Peyer's patch (tissue), 4 donors: ENCODE measurements around the gene LSM12. TPM values are rescaled to one million over a fixed set of nuclear protein-coding genes. Genes with fewer than 3 reads are reported as not detected.
A peak's percentile ranks its signal among the peaks of the same experiment; 100 is the strongest.

ENCODE experiments used
- DNase-seq, 3 donors: peaks; one replicate each; pipeline ENCODE4 v3.0.0-alpha.2; 2017 to 2019
- H3K27ac ChIP-seq, 4 donors: fragments of 200-600 bp; sonication (generic); one replicate each; pipeline ENCODE4 v1.5.1; 2016 to 2019
- H3K27me3 ChIP-seq, 2 donors: fragments of 200-600 bp; sonication (generic); one replicate each; pipeline ENCODE4 v1.5.1; 2019
- H3K36me3 ChIP-seq, 3 donors: fragments of 200-600 bp; sonication (generic); one replicate each; pipeline ENCODE4 v1.5.1; 2016 to 2019
- H3K4me1 ChIP-seq, 4 donors: fragments of 200-600 bp; sonication (generic); one replicate each; pipeline ENCODE4 v1.5.1; 2016 to 2019
- H3K4me3 ChIP-seq, 4 donors: fragments of 200-600 bp; sonication (generic); 1 replicate in 3 of 4; 2 replicates in 1 of 4; pipeline ENCODE4 v1.5.1; 2016 to 2019; ENCODE audit warnings: mild to moderate bottlenecking in 1 of 4
- H3K9me3 ChIP-seq, 4 donors: fragments of 200-600 bp; sonication (generic); one replicate each; pipeline ENCODE4 v1.5.1; 2016 to 2019; ENCODE audit warnings: mild to moderate bottlenecking in 1 of 4
- CTCF ChIP-seq, 6 experiments: fragments of 450-650 bp in 4 of 6; fragments of 200-600 bp in 2 of 6; sonication (generic) in 1 of 6; IDR thresholded peaks; one replicate each; pipeline ENCODE4 v1.5.1; 2017 to 2019; ENCODE audit warnings: antibody characterized with exemption in 6 of 6, mild to moderate bottlenecking in 3 of 6, moderate library complexity in 1 of 6
- POLR2A ChIP-seq, 2 donors: fragments of 450-650 bp; IDR thresholded peaks; one replicate each; pipeline ENCODE4 v1.5.1; 2017; ENCODE audit warnings: antibody characterized with exemption in 2 of 2, mild to moderate bottlenecking in 2 of 2, moderate library complexity in 2 of 2
- small RNA-seq, 2 donors: library from RNA; depleted of rRNA; stranded (forward); fragments of <200 nt; gene quantifications; one replicate each; pipeline ENCODE3, GENCODE V24; 2016
- total RNA-seq, 4 donors: library from RNA; depleted of rRNA; stranded (reverse); fragments of >200 nt; gene quantifications; one replicate each; pipeline ENCODE4 v1.1.0, GENCODE V29; 2016

Gene LSM12
- total RNA-seq, 4 donors from 2014 or later, result 10.7 to 28.4 (median 26.1) TPM

- DNase-seq, result no peak
- TF ChIP-seq POLR2A (IDR thresholded peaks at IDR 0.05), result no peak
- TF ChIP-seq CTCF (IDR thresholded peaks at IDR 0.05), result no peak
- H3K4me3 ChIP-seq, result peak overlapping the region in 2 of 4 donors; percentile 51 to 56
- no peak overlapping the region for H3K27ac ChIP-seq
- peaks cover 0 to 13% (median 7%) of the 10 kb centered on the region in 4 donors for H3K4me1 ChIP-seq
- H3K27me3 ChIP-seq, result no peaks in the 10 kb centered on the region
- no peaks in the 10 kb centered on the region for H3K36me3 ChIP-seq
- H3K9me3 ChIP-seq, result no peaks in the 10 kb centered on the region
These were observed 82.0 kb downstream of the LSM12 start for GRCh38 chr17:43984521-43984920.

Small RNAs within 50 kb of the gene (small RNA-seq; reads per million reads assigned to genes)
- gene RF00012, result 0 reads per million in 2 donors

Other genes starting within 250 kb of the LSM12 start
- gene MPP3, start 233.5 kb downstream of the LSM12 start, total RNA-seq, result 10 to 100 TPM in 2 of 4 donors, 1 to 10 TPM in 2; 1.6 to 16.1 (median 10.5) TPM
- gene CD300LG, start 219.5 kb downstream of the LSM12 start, total RNA-seq, result under 1 TPM in 1 of 4 donors, not detected in 3; 0.54 TPM
- 1 to 10 TPM in 2 of 4 donors, under 1 TPM in 1, not detected in 1; 0.53 to 1.3 (median 1.2) TPM for gene MPP2, start 159.1 kb downstream of the LSM12 start, total RNA-seq
- not detected for gene PPY, start 124.2 kb downstream of the LSM12 start, total RNA-seq
- gene PYY, start 112.7 kb downstream of the LSM12 start, total RNA-seq, result 10 to 100 TPM in 2 of 4 donors, 1 to 10 TPM in 1, not detected in 1; 7.5 to 58.0 (median 27.5) TPM
- 10 to 100 TPM in 3 of 4 donors, 1 to 10 TPM in 1; 8.3 to 74.1 (median 57.3) TPM for gene NAGS, start 62.0 kb downstream of the LSM12 start, total RNA-seq
- gene TMEM101, start 51.7 kb downstream of the LSM12 start, total RNA-seq, result 10 to 100 TPM in 3 of 4 donors, 1 to 10 TPM in 1; 8.3 to 20.9 (median 17.5) TPM
- gene G6PC3, start 4.1 kb upstream of the LSM12 start, total RNA-seq, result 10 to 100 TPM in 3 of 4 donors, 1 to 10 TPM in 1; 8.3 to 48.9 (median 33.8) TPM
- 10 to 100 TPM; 42.4 to 71.0 (median 48.4) TPM for gene HDAC5, start 57.0 kb upstream of the LSM12 start, total RNA-seq
- gene HROB, start 75.3 kb upstream of the LSM12 start, total RNA-seq, result 1 to 10 TPM in 3 of 4 donors, under 1 TPM in 1; 0.53 to 5.8 (median 1.6) TPM
- under 1 TPM in 1 of 4 donors, not detected in 3; 0.57 TPM for gene ASB16, start 104.0 kb upstream of the LSM12 start, total RNA-seq
- gene TMUB2, start 120.3 kb upstream of the LSM12 start, total RNA-seq, result 10 to 100 TPM; 19.8 to 66.6 (median 52.7) TPM
- 10 to 100 TPM; 51.7 to 92.6 (median 65.7) TPM for gene ATXN7L3, start 133.2 kb upstream of the LSM12 start, total RNA-seq
- 100 to 1,000 TPM in 1 of 4 donors, 10 to 100 TPM in 3; 58.4 to 167 (median 77.7) TPM for gene UBTF, start 153.0 kb upstream of the LSM12 start, total RNA-seq
- gene SLC4A1, start 201.5 kb upstream of the LSM12 start, total RNA-seq, result not detected
- gene RUNDC3A, start 241.9 kb upstream of the LSM12 start, total RNA-seq, result 10 to 100 TPM in 1 of 4 donors, 1 to 10 TPM in 2, under 1 TPM in 1; 0.88 to 14.9 (median 3.8) TPM